ENCODE data around the gene DHX34.
A peak's percentile ranks its signal among the peaks of the same experiment; 100 is the strongest.
"Not testable (repeated sequence)": the region's sequence is repeated elsewhere in the genome, so short reads cannot be mapped to it uniquely, and the experiment has no call there.

The DHX34 gene

DNA sequence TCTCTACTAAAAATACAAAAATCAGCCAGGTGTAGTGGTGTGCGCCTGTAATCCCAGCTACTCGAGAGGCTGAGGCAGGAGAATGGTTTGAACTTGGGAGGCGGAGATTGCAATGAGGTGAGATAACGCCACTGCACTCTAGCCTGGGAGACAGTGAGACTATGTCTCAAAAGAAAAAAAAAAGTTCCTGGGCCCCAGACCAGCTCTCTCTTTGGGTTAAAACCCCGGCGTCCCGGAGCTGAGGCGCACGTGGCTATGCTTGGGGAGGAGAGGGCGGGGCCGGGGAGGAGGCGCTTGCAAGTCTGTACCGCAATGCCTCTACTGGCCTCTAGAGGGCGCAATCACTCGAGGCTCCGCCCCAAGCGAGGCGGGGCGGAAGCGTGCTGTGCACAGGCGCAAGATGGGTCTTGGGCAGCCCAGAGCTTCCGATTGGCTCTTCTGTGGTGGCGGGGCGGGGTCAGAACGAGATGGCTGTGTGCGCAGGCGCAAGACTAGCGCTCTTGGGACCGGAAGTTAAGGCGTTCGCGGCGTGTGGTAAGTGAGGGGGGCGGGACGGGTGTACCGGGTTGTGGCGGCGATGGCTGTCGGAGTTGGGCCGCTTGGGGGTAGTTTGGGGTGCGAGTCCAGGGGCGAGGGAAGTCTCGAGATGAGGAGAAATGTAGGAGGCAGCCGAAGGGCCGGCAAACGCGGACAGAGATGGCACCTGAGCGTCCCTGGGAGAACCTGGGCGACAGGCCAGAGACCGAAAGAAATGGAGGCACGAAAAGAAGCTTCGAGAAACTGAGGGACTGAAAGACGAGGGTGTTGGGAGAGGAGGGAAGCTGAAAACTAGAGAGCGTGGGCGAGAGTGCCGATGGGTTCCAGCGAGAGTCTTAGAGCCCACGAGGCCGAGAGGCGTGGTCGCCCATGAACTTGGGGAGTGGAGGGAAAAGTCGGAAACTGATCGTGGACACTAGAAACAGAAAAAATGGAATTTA lies at the start of gene DHX34:
TSS of gene DHX34 (plus strand) at position 497 of the 977 bp plus-strand sequence. CDS start 3,716 bp downstream, outside the sequence.
- Mint-ChIP-seq H3K27ac (peak within 1 kb of the TSS; percentile 76), H3K4me1 (peaks cover 35% of the 10 kb centered on the region), H3K36me3 (peaks cover 14% of the 10 kb centered on the region), H3K4me3 (peak within 1 kb of the TSS; percentile 95), H3K27me3 (peaks cover 5% of the 10 kb centered on the region), H3K9me3 (no peaks in the 10 kb centered on the region)
- DNase-seq: peak; percentile 99
- CTCF ChIA-PET: interaction anchor here (0.5 to 3.1 kb wide), 25 partner anchors 8 to 1069 kb away, joined by 3 to 19 read pairs (median 4); no protein-coding TSS in a partner anchor

- H3K27ac Mint-ChIP-seq, H3K36me3 Mint-ChIP-seq, H3K4me3 Mint-ChIP-seq, DNase-seq, H3K9me3 Mint-ChIP-seq: not testable (repeated sequence)
- peaks cover 15% of the 10 kb centered on the region for H3K27me3 Mint-ChIP-seq
- peaks cover 18% of the 10 kb centered on the region for H3K4me1 Mint-ChIP-seq
- CTCF ChIA-PET: interaction anchor here (0.7 to 1.3 kb wide), 2 partner anchors 90 to 422 kb away, joined by 3 read pairs; no protein-coding TSS in a partner anchor
Measured at GRCh38 chr19:47300867-47301266, 48.2 kb upstream of the DHX34 start.

DNA sequence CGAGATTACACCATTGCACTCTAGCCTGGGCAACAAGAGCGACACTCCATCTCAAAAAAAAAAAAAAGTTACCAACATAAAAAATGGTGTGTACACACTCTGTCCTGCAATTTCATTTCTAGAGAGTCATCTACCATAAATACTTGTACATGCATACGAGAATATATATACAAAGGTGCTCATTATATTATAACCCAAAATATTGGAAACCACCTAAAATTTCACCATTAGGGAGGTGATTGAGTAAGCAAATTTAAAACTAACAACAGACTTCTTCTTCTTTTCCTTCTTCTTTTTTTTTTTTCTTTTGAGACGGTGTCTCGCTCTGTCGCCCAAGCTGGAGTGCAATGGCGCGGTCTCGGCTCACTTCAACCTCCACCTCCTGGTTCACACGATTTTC lies 46.9 kb upstream of the DHX34 start:
- CTCF ChIA-PET: no interaction called here
- no peak overlapping the region for H3K4me3 Mint-ChIP-seq
- H3K9me3 Mint-ChIP-seq: no peaks in the 10 kb centered on the region
- no peak overlapping the region for H3K27ac Mint-ChIP-seq
- peaks cover 28% of the 10 kb centered on the region for H3K27me3 Mint-ChIP-seq
- DNase-seq: no peak
- peaks cover 10% of the 10 kb centered on the region for H3K4me1 Mint-ChIP-seq
- H3K36me3 Mint-ChIP-seq: no peaks in the 10 kb centered on the region

DNA sequence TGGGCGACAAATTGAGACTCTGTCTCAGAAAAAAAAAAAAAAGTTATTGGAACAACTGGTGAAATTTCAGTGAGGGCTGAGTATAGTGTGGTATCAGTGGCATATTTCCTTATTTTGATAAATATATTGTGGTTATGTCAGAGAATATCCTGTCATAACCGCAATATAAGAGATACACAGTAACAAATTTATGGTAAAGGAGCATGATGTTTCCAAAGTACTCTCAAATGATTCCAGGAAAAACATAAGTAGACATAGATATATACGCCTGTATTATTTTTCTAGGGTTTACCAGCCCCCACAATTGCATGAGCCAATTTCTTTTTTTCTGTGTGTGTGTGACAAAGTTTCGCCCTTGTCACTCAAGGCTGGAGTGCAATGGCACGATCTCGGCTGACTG lies 45.1 kb upstream of the DHX34 start:
- H3K36me3 Mint-ChIP-seq: no peaks in the 10 kb centered on the region
- peaks cover 32% of the 10 kb centered on the region for H3K27me3 Mint-ChIP-seq
- CTCF ChIA-PET: no interaction called here
- no peak overlapping the region for H3K27ac Mint-ChIP-seq
- no peak overlapping the region for H3K4me3 Mint-ChIP-seq
- H3K4me1 Mint-ChIP-seq: peaks cover 10% of the 10 kb centered on the region
- no peaks in the 10 kb centered on the region for H3K9me3 Mint-ChIP-seq
- no peak for DNase-seq

DNA sequence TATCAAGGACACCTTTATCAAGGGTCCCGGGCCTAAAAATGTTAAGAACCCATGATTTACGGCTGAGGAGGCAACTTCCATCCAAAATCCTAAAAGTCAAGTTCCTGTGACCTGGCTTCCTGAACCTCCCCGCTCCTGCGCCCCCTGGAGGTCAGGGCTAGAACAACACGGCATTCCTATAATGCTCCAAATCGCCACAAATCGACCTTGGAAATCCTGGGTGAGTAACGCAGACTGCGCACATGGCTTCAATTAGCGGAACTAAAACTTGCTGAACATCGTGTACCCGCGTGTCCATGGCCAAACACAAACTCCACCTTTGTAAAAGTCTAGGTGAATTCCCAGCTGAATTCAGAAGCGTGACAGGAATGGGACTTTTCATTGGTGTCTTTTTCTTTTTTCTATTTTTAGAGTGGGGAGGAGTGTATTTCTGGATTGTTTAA lies 43.8 kb upstream of the DHX34 start:
- peak; percentile 59 for DNase-seq
- Mint-ChIP-seq H3K4me3 (no peak overlapping the region), H3K4me1 (peaks cover 8% of the 10 kb centered on the region), H3K27ac (no peak overlapping the region), H3K9me3 (no peaks in the 10 kb centered on the region), H3K36me3 (no peaks in the 10 kb centered on the region), H3K27me3 (peaks cover 45% of the 10 kb centered on the region)
- CTCF ChIA-PET: interaction anchor here (0.9 to 5.6 kb wide), 3 partner anchors 10 to 128 kb away, joined by 4 to 46 read pairs (median 5); no protein-coding TSS in a partner anchor

- no peak overlapping the region for H3K27ac Mint-ChIP-seq
- H3K9me3 Mint-ChIP-seq: no peaks in the 10 kb centered on the region
- peaks cover 55% of the 10 kb centered on the region for H3K27me3 Mint-ChIP-seq
- no peak for DNase-seq
- CTCF ChIA-PET: interaction anchor here (0.9 to 5.6 kb wide), 2 partner anchors 11 to 122 kb away, joined by 5 to 46 read pairs; no protein-coding TSS in a partner anchor
- H3K4me3 Mint-ChIP-seq: no peak overlapping the region
- H3K4me1 Mint-ChIP-seq: peaks cover 4% of the 10 kb centered on the region
- H3K36me3 Mint-ChIP-seq: no peaks in the 10 kb centered on the region
Measured at GRCh38 chr19:47306303-47306702, 42.8 kb upstream of the DHX34 start.

DNA sequence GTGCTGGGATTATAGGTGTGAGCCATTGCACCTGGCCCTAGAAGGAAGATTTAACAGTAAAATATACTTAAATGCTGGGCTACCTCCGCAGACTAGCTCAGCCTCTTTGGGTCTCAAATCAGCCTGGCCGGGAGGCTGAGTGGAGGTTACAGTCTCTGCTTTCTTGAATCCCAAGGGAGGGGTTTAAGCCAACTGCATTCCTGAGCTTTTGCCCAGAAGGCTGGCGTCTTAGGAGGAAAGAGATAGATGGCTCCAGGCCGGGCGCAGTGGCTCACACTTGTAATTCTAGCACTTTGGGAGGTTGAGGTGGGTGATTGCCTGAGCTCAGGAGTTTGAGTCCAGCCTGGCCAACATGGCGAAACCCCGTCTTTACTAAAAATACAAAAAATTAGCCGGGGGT lies 40.1 kb upstream of the DHX34 start:
- Mint-ChIP-seq H3K27me3 (peaks cover 66% of the 10 kb centered on the region), H3K4me3 (no peak overlapping the region), H3K4me1 (peaks cover 4% of the 10 kb centered on the region), H3K36me3 (no peaks in the 10 kb centered on the region), H3K27ac (no peak overlapping the region), H3K9me3 (no peaks in the 10 kb centered on the region)
- CTCF ChIA-PET: interaction anchor here (1.5 to 5.6 kb wide), 2 partner anchors 14 kb away, joined by 4 to 46 read pairs; no protein-coding TSS in a partner anchor
- no peak for DNase-seq

- CTCF ChIA-PET: interaction anchor here (1.5 to 5.6 kb wide), 2 partner anchors 13 to 15 kb away, joined by 4 to 46 read pairs; no protein-coding TSS in a partner anchor
- Mint-ChIP-seq H3K9me3 (no peaks in the 10 kb centered on the region), H3K4me1 (peaks cover 4% of the 10 kb centered on the region), H3K27me3 (peaks cover 61% of the 10 kb centered on the region), H3K36me3 (no peaks in the 10 kb centered on the region), H3K27ac (no peak within 1 kb of the TSS), H3K4me3 (no peak within 1 kb of the TSS)
- DNase-seq: no peak
Measured at GRCh38 chr19:47309608-47310007, 39.5 kb upstream of the DHX34 start, which contains the start of gene C5AR1. TSS of gene C5AR1 (plus strand) at chr19:47309861. CDS start at chr19:47309896, 35 bp downstream.

GRCh38 chr19:47310323-47310722 lies 38.8 kb upstream of the DHX34 start:
- no peak overlapping the region for H3K4me3 Mint-ChIP-seq
- CTCF ChIA-PET: no interaction called here

GRCh38 chr19:47310819-47311218 lies 38.3 kb upstream of the DHX34 start:
- Mint-ChIP-seq H3K27ac (no peak overlapping the region), H3K36me3 (no peaks in the 10 kb centered on the region), H3K4me3 (no peak overlapping the region), H3K9me3 (no peaks in the 10 kb centered on the region), H3K4me1 (no peaks in the 10 kb centered on the region), H3K27me3 (peaks cover 63% of the 10 kb centered on the region)
- CTCF ChIA-PET: no interaction called here
- no peak for DNase-seq

More at GRCh38 chr19:47310323-47310722, 38.8 kb upstream of the DHX34 start:
- Mint-ChIP-seq H3K4me1 (peaks cover 2% of the 10 kb centered on the region), H3K27me3 (peaks cover 63% of the 10 kb centered on the region), H3K36me3 (no peaks in the 10 kb centered on the region), H3K27ac (no peak overlapping the region), H3K9me3 (no peaks in the 10 kb centered on the region)
- no peak for DNase-seq

GRCh38 chr19:47312366-47313006 lies 36.6 kb upstream of the DHX34 start:
- Mint-ChIP-seq H3K27me3 (peaks cover 57% of the 10 kb centered on the region), H3K27ac (no peak overlapping the region), H3K9me3 (no peaks in the 10 kb centered on the region), H3K36me3 (no peaks in the 10 kb centered on the region), H3K4me1 (no peaks in the 10 kb centered on the region), H3K4me3 (no peak overlapping the region)
- no peak for DNase-seq
- CTCF ChIA-PET: no interaction called here

DNA sequence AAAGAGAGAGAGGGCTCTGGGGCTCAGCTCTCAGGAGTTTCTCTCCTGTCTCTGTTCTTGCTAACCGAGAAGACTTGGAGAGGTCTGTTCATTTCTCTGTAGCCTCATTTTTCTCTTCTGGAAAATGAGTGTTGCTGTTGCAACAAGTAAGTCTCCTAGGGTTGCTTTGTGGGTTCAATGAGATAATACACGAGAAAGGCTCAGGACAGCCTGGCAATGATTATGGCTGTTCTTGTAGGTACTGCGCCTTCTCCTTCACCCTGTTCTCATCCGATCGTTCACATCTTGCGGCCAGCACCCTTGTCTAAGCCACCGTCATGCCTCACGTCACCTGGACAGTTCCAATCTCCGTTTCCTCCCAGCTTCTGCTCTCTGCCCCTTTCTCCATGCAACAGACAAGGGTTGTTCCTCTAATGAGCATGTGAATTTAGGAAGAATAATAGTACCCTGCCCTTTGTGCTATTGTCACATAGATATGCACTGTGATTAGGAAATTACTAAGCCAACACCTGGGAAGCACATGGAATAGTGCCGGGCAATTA lies 35.3 kb upstream of the DHX34 start:
- H3K27ac Mint-ChIP-seq: no peak overlapping the region
- DNase-seq: no peak

GRCh38 chr19:47315125-47315821 lies 33.8 kb upstream of the DHX34 start:
- Mint-ChIP-seq H3K4me3 (no peak overlapping the region), H3K9me3 (no peaks in the 10 kb centered on the region), H3K27ac (no peak overlapping the region), H3K4me1 (no peaks in the 10 kb centered on the region), H3K36me3 (no peaks in the 10 kb centered on the region), H3K27me3 (peaks cover 43% of the 10 kb centered on the region)
- CTCF ChIA-PET: no interaction called here
- DNase-seq: no peak

More for the DNA sequence above, 35.3 kb upstream of the DHX34 start:
- Mint-ChIP-seq H3K36me3 (no peaks in the 10 kb centered on the region), H3K4me3 (no peak overlapping the region), H3K27me3 (peaks cover 57% of the 10 kb centered on the region), H3K9me3 (no peaks in the 10 kb centered on the region), H3K4me1 (no peaks in the 10 kb centered on the region)
- CTCF ChIA-PET: interaction anchor here (0.7 kb wide), 1 partner anchor 77 kb away, joined by 3 read pairs; no protein-coding TSS in a partner anchor

Data from activated naive CD4-positive, alpha-beta T cell treated with anti-CD3 and anti-CD28 coated beads, Interleukin-2, amount 10 ng/mL, durations not matched to agents 7 days and 5 days (primary cell).